ENCODE results near the gene FOXQ1. TPM values are rescaled to one million over a fixed set of nuclear protein-coding genes. Genes with fewer than 3 reads are reported as not detected.

Gene FOXQ1
- total and polyA plus RNA-seq, 2 of the 13 experiments (the other 11 are each of a cell fraction or from before 2014, with no cell fraction given) = 35.2 to 39.8 TPM

- TF ChIP-seq POGK (CRISPR knock-in tag; conservative IDR thresholded peaks at IDR 0.05) (peak; percentile 97), ZXDC (CRISPR knock-in tag; IDR thresholded peaks at IDR 0.05) (peak; percentile 96; the same call in 1 of the 2 replicates), KLF9 (CRISPR knock-in tag; IDR thresholded peaks at IDR 0.05; ENCODE audit: low read depth) (peak; percentile 13; the same call in 1 of the 2 replicates), GATA4 (IDR thresholded peaks at IDR 0.05; ENCODE audit: borderline replicate concordance, low read depth) (peak; percentile 91; the same call in 1 of the 2 replicates), SP5 (CRISPR knock-in tag; IDR thresholded peaks at IDR 0.05; ENCODE audit: borderline replicate concordance, low read depth) (peak; percentile 97), ZFP62 (CRISPR knock-in tag; IDR thresholded peaks at IDR 0.05) (peak; percentile 17; the same call in 1 of the 2 replicates), NR2F1 (CRISPR knock-in tag; IDR thresholded peaks at IDR 0.05) (no peak; a peak in 1 of 4 replicates), AKAP8 (CRISPR knock-in tag; IDR thresholded peaks at IDR 0.05) (peak; percentile 99), STAT6 (CRISPR knock-in tag; IDR thresholded peaks at IDR 0.05; ENCODE audit: borderline replicate concordance) (no peak; the same call in 1 of the 2 replicates), ZNF768 (CRISPR knock-in tag; IDR thresholded peaks at IDR 0.05) (peak; percentile 83; the same call in 1 of the 2 replicates), ZNF766 (CRISPR knock-in tag; IDR thresholded peaks at IDR 0.05; ENCODE audit: borderline replicate concordance) (peak; percentile 55; the same call in 1 of the 2 replicates), MZF1 (CRISPR knock-in tag; IDR thresholded peaks at IDR 0.05; ENCODE audit: borderline replicate concordance) (no peak), PHF20 (CRISPR knock-in tag; IDR thresholded peaks at IDR 0.05) (peak; percentile 49; the same call in 1 of the 2 replicates), KAT2B (IDR thresholded peaks at IDR 0.05; ENCODE audit: borderline replicate concordance, low read depth, low read length) (no peak), RNF2 (conservative IDR thresholded peaks at IDR 0.05; ENCODE audit: low read depth) (no peak; the same call in none of the 2 replicates), KDM6A (CRISPR knock-in tag; IDR thresholded peaks at IDR 0.05; ENCODE audit: low read depth) (no peak), ZNF780A (CRISPR knock-in tag; IDR thresholded peaks at IDR 0.05) (peak; percentile 78; the same call in 1 of the 2 replicates), ZNF143 (CRISPR knock-in tag; IDR thresholded peaks at IDR 0.05) (peak; percentile 28; the same call in 1 of the 2 replicates), ATRX (CRISPR knock-in tag; IDR thresholded peaks at IDR 0.05; ENCODE audit: borderline replicate concordance) (no peak), NFATC3 (CRISPR knock-in tag; IDR thresholded peaks at IDR 0.05) (peak; percentile 32; the same call in 1 of the 2 replicates), ZNF331 (CRISPR knock-in tag; IDR thresholded peaks at IDR 0.05) (peak; percentile 78), CENPX (CRISPR knock-in tag; IDR thresholded peaks at IDR 0.05) (no peak), ZNF790 (CRISPR knock-in tag; IDR thresholded peaks at IDR 0.05; ENCODE audit: borderline replicate concordance) (peak; percentile 88)
Measured at GRCh38 chr6:1311400-1312202, at the start of gene FOXQ1 (continued).
